ENCODE data around the gene TBC1D10A. TPM values are rescaled to one million over a fixed set of nuclear protein-coding genes. Genes with fewer than 3 reads are reported as not detected.

Gene TBC1D10A
- total RNA-seq, 1 experiment from 2014 or later, result 12.2 TPM

GRCh38 chr22:30334646-30335045 lies 7.9 kb upstream of the TBC1D10A start:
- H3K4me3 Mint-ChIP-seq (ENCODE audit: unreplicated experiment), result no peak overlapping the region
- no peaks in the 10 kb centered on the region for H3K9me3 Mint-ChIP-seq (ENCODE audit: unreplicated experiment)
- peaks cover 2% of the 10 kb centered on the region for H3K36me3 ChIP-seq (ENCODE audit: control insufficient read depth, insufficient read depth, low read length)
- CTCF ChIA-PET, result no interaction called here
- H3K4me1 Mint-ChIP-seq (ENCODE audit: low read depth, unreplicated experiment), result no peaks in the 10 kb centered on the region
- H3K4me3 ChIP-seq (ENCODE audit: low read depth, low read length), result no peak overlapping the region
- no peaks in the 10 kb centered on the region for H3K4me1 ChIP-seq
- POLR2A ChIA-PET, result no interaction called here
- no peak for TF ChIP-seq CTCF (IDR thresholded peaks at IDR 0.05; ENCODE audit: insufficient read depth in 1 of 2, low read depth in 1 of 2, low read length in 1 of 2, severe bottlenecking in 1 of 2, unreplicated experiment in 1 of 2)
- H3K27ac Mint-ChIP-seq (ENCODE audit: unreplicated experiment), result no peak overlapping the region
- DNase-seq, result no peak
- intact Hi-C loops (cut with micrococcal nuclease; ENCODE audit: unreplicated experiment), result no loop called here
- no TSS peak for BruUV-seq (replicated peaks)
- peaks cover 75% of the 10 kb centered on the region for H3K36me3 Mint-ChIP-seq (ENCODE audit: insufficient read depth, unreplicated experiment)
- H3K27me3 Mint-ChIP-seq (ENCODE audit: insufficient read depth, unreplicated experiment), result no peaks in the 10 kb centered on the region
- no peaks in the 10 kb centered on the region for H3K9me3 ChIP-seq
- H3K27me3 ChIP-seq (replicated peaks; ENCODE audit: control insufficient read depth, insufficient read depth, low read length), result no peaks in the 10 kb centered on the region

- intact Hi-C loops (cut with micrococcal nuclease; ENCODE audit: unreplicated experiment), result no loop called here
- no TSS peak for BruUV-seq (replicated peaks)
- peaks cover 2% of the 10 kb centered on the region for H3K4me1 Mint-ChIP-seq (ENCODE audit: low read depth, unreplicated experiment)
- Histone ChIP-seq H3K9me3 (no peaks in the 10 kb centered on the region), H3K36me3 (ENCODE audit: control insufficient read depth, insufficient read depth, low read length) (peaks cover 2% of the 10 kb centered on the region), H3K4me1 (peaks cover 1% of the 10 kb centered on the region), H3K4me3 (ENCODE audit: low read depth, low read length) (no peak overlapping the region), H3K27me3 (replicated peaks; ENCODE audit: control insufficient read depth, insufficient read depth, low read length) (no peaks in the 10 kb centered on the region)
- no peak for TF ChIP-seq CTCF (IDR thresholded peaks at IDR 0.05; ENCODE audit: insufficient read depth in 1 of 2, low read depth in 1 of 2, low read length in 1 of 2, severe bottlenecking in 1 of 2, unreplicated experiment in 1 of 2)
- H3K36me3 Mint-ChIP-seq (ENCODE audit: insufficient read depth, unreplicated experiment), result peaks cover 75% of the 10 kb centered on the region
- H3K27me3 Mint-ChIP-seq (ENCODE audit: insufficient read depth, unreplicated experiment), result no peaks in the 10 kb centered on the region
- H3K9me3 Mint-ChIP-seq (ENCODE audit: unreplicated experiment), result no peaks in the 10 kb centered on the region
- H3K27ac Mint-ChIP-seq (ENCODE audit: unreplicated experiment), result no peak overlapping the region
- no peak for DNase-seq
- ChIA-PET POLR2A (no interaction called here), CTCF (interaction anchor here (1.5 to 1.7 kb wide), 2 partner anchors 46 to 54 kb away, joined by 5 to 6 read pairs; partner anchors contain the start of gene RNF215)
- H3K4me3 Mint-ChIP-seq (ENCODE audit: unreplicated experiment), result no peak overlapping the region
These were observed 7.0 kb upstream of the TBC1D10A start for GRCh38 chr22:30333707-30334087.

GRCh38 chr22:30332994-30333706 lies 6.4 kb upstream of the TBC1D10A start:
- Histone ChIP-seq H3K9me3 (no peaks in the 10 kb centered on the region), H3K4me3 (ENCODE audit: low read depth, low read length) (no peak overlapping the region), H3K36me3 (ENCODE audit: control insufficient read depth, insufficient read depth, low read length) (peaks cover 2% of the 10 kb centered on the region), H3K27me3 (replicated peaks; ENCODE audit: control insufficient read depth, insufficient read depth, low read length) (no peaks in the 10 kb centered on the region), H3K4me1 (peaks cover 7% of the 10 kb centered on the region)
- POLR2A ChIA-PET, result no interaction called here
- no peak overlapping the region for H3K27ac Mint-ChIP-seq (ENCODE audit: unreplicated experiment)
- no peak for TF ChIP-seq CTCF (IDR thresholded peaks at IDR 0.05; ENCODE audit: insufficient read depth in 1 of 2, low read depth in 1 of 2, low read length in 1 of 2, severe bottlenecking in 1 of 2, unreplicated experiment in 1 of 2)
- H3K9me3 Mint-ChIP-seq (ENCODE audit: unreplicated experiment), result no peaks in the 10 kb centered on the region
- no TSS peak for BruUV-seq (replicated peaks)
- H3K4me1 Mint-ChIP-seq (ENCODE audit: low read depth, unreplicated experiment), result peaks cover 8% of the 10 kb centered on the region
- intact Hi-C loops (cut with micrococcal nuclease; ENCODE audit: unreplicated experiment), result no loop called here
- H3K27me3 Mint-ChIP-seq (ENCODE audit: insufficient read depth, unreplicated experiment), result no peaks in the 10 kb centered on the region
- H3K4me3 Mint-ChIP-seq (ENCODE audit: unreplicated experiment), result no peak overlapping the region
- peaks cover 75% of the 10 kb centered on the region for H3K36me3 Mint-ChIP-seq (ENCODE audit: insufficient read depth, unreplicated experiment)
- CTCF ChIA-PET, result interaction anchor here (1.5 to 1.7 kb wide), 2 partner anchors 45 to 54 kb away, joined by 5 to 6 read pairs; partner anchors contain the start of gene RNF215
- no peak for DNase-seq

Data from Caco-2 (cell line).